ENCODE results near the gene SSR2.

SSR2 gene

DNA sequence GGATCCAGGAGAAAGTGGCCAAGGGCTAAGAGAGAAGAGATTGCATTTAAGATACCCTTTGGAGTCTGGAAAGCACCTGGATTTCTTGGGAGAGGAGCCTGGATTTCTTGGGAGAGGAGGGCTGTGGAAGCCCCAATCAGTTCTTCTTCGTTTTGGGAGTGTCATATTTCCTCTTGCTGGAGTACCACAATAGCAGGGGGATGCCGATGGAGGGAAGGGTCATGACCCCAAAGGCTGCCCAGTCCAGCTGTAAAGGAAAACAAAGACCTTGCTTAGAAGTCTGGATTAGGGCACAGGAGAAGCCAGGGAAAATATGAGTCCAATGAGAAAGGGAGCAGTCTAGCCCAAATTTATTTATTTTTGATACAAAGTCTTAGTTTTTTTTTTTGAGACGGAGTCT is 11.3 kb downstream of the SSR2 start:
- Histone ChIP-seq H3K27me3 (no peaks in the 10 kb centered on the region), H3K27ac (no peak overlapping the region), H3K4me1 (peaks cover 0 to 4% (median 0%) of the 10 kb centered on the region in 4 donors), H3K9me3 (no peaks in the 10 kb centered on the region), H3K4me3 (no peak overlapping the region), H3K36me3 (peaks cover 58 to 83% (median 59%) of the 10 kb centered on the region in 3 donors)
- DNase-seq: no peak
- TF ChIP-seq CTCF (IDR thresholded peaks at IDR 0.05): no peak
- intact Hi-C loops (cut with DNase I; ENCODE audit: low total_unique reads): no loop called here

- Histone ChIP-seq H3K27me3 (no peaks in the 10 kb centered on the region), H3K9me3 (no peaks in the 10 kb centered on the region), H3K36me3 (peaks cover 32 to 57% (median 33%) of the 10 kb centered on the region in 3 donors), H3K4me3 (no peak overlapping the region), H3K27ac (no peak overlapping the region), H3K4me1 (peaks cover 0 to 4% (median 0%) of the 10 kb centered on the region in 4 donors)
- TF ChIP-seq CTCF (IDR thresholded peaks at IDR 0.05): no peak
- DNase-seq: no peak
- intact Hi-C loops (cut with DNase I; ENCODE audit: low total_unique reads): no loop called here
Measured at GRCh38 chr1:156006666-156007376, 13.9 kb downstream of the SSR2 start.

DNA sequence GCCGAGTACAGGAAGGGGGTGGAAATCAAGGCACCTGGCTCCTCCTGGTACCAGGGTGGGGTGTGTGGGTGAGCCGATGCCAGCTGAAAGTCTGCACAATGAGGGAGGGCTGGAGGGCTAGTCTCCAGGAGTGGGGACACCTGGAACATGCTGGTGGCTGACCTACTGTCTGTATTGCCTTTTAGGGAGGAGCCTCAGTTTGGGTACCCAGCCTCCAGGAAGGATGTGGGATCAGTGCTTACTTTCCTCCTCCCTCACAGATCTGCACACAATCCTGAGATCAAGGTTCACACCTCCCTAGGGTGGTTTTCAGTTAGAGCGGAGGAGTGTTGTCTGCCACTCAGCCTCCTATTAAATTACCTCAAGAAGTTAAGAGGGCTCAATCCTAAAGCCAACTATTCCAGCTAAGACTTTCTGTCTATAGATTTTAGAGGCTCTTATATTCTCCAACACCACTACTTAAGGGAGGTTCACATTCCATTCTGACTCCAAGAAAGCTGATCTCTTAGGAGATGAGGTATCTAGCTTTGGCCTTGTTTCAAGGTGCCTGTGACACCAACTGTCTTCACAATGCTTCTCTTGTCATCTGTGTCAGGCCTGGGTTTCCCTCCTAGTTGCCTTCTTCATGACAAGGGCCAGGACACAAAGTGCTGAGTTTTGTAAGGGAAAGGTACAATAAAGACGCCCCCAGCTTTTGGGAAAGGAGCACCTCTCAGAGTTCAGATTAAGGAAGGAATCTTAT is 15.7 kb downstream of the SSR2 start:
- no peak for TF ChIP-seq CTCF (IDR thresholded peaks at IDR 0.05)
- DNase-seq: no peak
- Histone ChIP-seq H3K4me1 (peaks cover 0 to 4% (median 0%) of the 10 kb centered on the region in 4 donors), H3K36me3 (peaks cover 15 to 39% (median 15%) of the 10 kb centered on the region in 3 donors), H3K27ac (no peak overlapping the region), H3K4me3 (no peak overlapping the region), H3K27me3 (no peaks in the 10 kb centered on the region), H3K9me3 (no peaks in the 10 kb centered on the region)
- intact Hi-C loops (cut with DNase I; ENCODE audit: low total_unique reads): no loop called here

GRCh38 chr1:156003923-156004188 is 16.9 kb downstream of the SSR2 start:
- Histone ChIP-seq H3K9me3 (no peaks in the 10 kb centered on the region), H3K4me1 (peaks cover 0 to under 1% (median 0%) of the 10 kb centered on the region in 4 donors), H3K4me3 (no peak overlapping the region), H3K27ac (no peak overlapping the region), H3K27me3 (no peaks in the 10 kb centered on the region), H3K36me3 (peaks cover 3 to 27% (median 4%) of the 10 kb centered on the region in 3 donors)
- TF ChIP-seq CTCF (IDR thresholded peaks at IDR 0.05): no peak
- intact Hi-C loops (cut with DNase I; ENCODE audit: low total_unique reads): no loop called here
- no peak for DNase-seq

DNA sequence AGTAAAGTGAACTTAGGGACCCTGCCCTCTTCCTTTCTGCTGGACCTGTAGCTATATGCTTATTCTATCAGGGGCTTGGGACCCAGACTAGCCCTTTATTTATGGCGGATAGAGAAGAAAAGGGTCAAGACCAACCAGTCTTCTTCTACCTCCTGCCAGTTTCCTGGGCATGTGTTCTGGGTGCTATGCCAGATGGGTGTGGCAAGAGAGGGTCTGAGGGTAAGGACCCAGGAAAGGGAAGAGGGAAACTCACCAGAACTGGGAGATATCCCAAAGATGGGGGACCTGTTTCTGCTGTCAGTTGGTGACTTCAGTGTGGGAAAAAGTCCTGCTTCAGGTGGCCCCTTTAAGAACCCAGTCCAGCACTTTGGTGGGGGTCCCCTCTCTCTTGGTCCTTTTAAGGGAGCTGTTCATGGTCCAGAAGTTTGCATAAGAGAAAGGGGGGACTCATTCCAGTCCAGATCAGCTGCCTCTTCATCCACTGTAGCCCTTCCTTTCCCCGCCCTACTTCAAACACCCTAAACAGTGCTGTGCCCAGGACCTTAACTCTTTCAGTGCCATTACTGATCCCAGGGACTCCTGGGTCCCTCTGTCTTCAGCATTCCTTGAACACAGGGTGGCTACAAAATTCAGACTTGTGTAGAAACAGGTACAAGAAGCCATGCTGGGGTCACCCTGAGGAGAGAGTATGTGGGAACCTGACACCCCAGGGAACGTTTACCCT is 18.4 kb downstream of the SSR2 start:
- intact Hi-C loops (cut with DNase I; ENCODE audit: low total_unique reads): no loop called here
- Histone ChIP-seq H3K27me3 (no peaks in the 10 kb centered on the region), H3K4me1 (no peaks in the 10 kb centered on the region), H3K36me3 (peaks cover 0 to 13% (median 3%) of the 10 kb centered on the region in 3 donors), H3K9me3 (no peaks in the 10 kb centered on the region), H3K4me3 (no peak overlapping the region), H3K27ac (no peak overlapping the region)
- no peak for DNase-seq
- TF ChIP-seq CTCF (IDR thresholded peaks at IDR 0.05): no peak

Measured in tibial artery (tissue), 4 donors.